Skeletal muscle satellite cell (primary cell): ENCODE data around the gene PRKD3. TPM values are rescaled to one million over a fixed set of nuclear protein-coding genes. Genes with fewer than 3 reads are reported as not detected.

ENCODE experiments used
- H3K27me3 ChIP-seq: 2 replicates; pipeline ENCODE4 v1.7.0; 2013; ENCODE audit warnings: low read length; ENCODE audit not compliant: control insufficient read depth, insufficient read depth
- H3K36me3 ChIP-seq: 2 replicates; pipeline ENCODE4 v1.7.0; 2013; ENCODE audit warnings: mild to moderate bottlenecking, control low read depth, low read length; ENCODE audit not compliant: insufficient read depth
- H3K4me1 ChIP-seq: 2 replicates; pipeline ENCODE4 v1.7.0; 2013; ENCODE audit warnings: low read length; ENCODE audit not compliant: control insufficient read depth, insufficient read depth
- H3K4me2 ChIP-seq: 2 replicates; pipeline ENCODE4 v1.7.0; 2013; ENCODE audit warnings: mild to moderate bottlenecking, low read length
- H3K4me3 ChIP-seq: 2 replicates; pipeline ENCODE4 v1.7.0; 2013; ENCODE audit warnings: low read length
- H3K9ac ChIP-seq: 2 replicates; pipeline ENCODE4 v1.7.0; 2013; ENCODE audit warnings: mild to moderate bottlenecking, low read depth, low read length, moderate library complexity
- H3K9me3 ChIP-seq: replicated peaks from 2 replicates; pipeline ENCODE4 v1.7.0; 2013; ENCODE audit warnings: mild to moderate bottlenecking, control low read depth, low read length
- small RNA-seq: library from RNA; depleted of rRNA; stranded (forward); fragments of <200 nt; gene quantifications from one replicate; pipeline ENCODE3, GENCODE V24; 2012

Gene PRKD3

GRCh38 chr2:37281916-37282315, 42.7 kb downstream of the PRKD3 start:
- no peaks in the 10 kb centered on the region for H3K27me3 ChIP-seq
- H3K4me3 ChIP-seq = no peak overlapping the region
- H3K9ac ChIP-seq = no peak overlapping the region
- peaks cover 21% of the 10 kb centered on the region for H3K36me3 ChIP-seq
- peaks cover 26% of the 10 kb centered on the region for H3K4me1 ChIP-seq
- H3K9me3 ChIP-seq = no peaks in the 10 kb centered on the region
- no peak overlapping the region for H3K4me2 ChIP-seq

- Histone ChIP-seq H3K9ac (no peak overlapping the region), H3K36me3 (peaks cover 42% of the 10 kb centered on the region), H3K4me3 (no peak overlapping the region), H3K9me3 (no peaks in the 10 kb centered on the region), H3K4me1 (peaks cover 3% of the 10 kb centered on the region), H3K4me2 (no peak overlapping the region), H3K27me3 (no peaks in the 10 kb centered on the region)
Observed at GRCh38 chr2:37276291-37276690, 48.3 kb downstream of the PRKD3 start.

Small RNA genes within 50 kb of the gene (small RNA-seq; reads per million reads assigned to genes)
- not detected for gene RNU6-939P
